ENCODE measurements around the gene PCK1. TPM values are rescaled to one million over a fixed set of nuclear protein-coding genes. Genes with fewer than 3 reads are reported as not detected.

Gene PCK1
- total and polyA plus RNA-seq, 2 of the 13 experiments (the other 11 are each of a cell fraction or from before 2014, with no cell fraction given) = 6.5 to 12.6 TPM

DNA sequence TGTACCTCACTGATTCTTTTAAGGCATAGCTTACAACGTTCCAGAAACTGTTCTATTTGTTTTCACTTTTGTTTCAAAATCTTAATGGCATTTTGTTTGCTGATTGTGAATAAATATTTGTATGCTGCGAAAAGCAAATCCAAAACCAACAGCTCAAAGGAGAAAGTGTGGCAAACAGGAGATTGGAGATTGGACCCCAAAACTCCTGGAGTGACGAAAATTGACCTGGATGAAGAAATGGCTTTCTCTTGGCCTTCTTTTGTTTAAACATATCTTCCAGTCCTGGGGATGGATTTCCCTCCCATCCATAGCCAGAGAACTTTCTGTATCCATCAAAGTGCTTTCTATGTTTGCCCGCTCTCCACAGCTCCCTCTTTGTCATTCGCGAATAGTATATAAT lies 33.2 kb upstream of the PCK1 start (continued):
- TF ChIP-seq FOXK1 (CRISPR knock-in tag; IDR thresholded peaks at IDR 0.05; ENCODE audit: borderline replicate concordance, low read depth) (peak; percentile 59; the same call in 1 of the 2 replicates), ZKSCAN1 (IDR thresholded peaks at IDR 0.05; ENCODE audit: low read length) (no peak), MIXL1 (CRISPR knock-in tag; IDR thresholded peaks at IDR 0.05) (peak; percentile 47; the same call in 1 of the 2 replicates), PITX1 (CRISPR knock-in tag; IDR thresholded peaks at IDR 0.05) (peak; percentile 66; the same call in 1 of the 2 replicates), KDM6A (CRISPR knock-in tag; IDR thresholded peaks at IDR 0.05; ENCODE audit: low read depth) (peak; percentile 57; the same call in 1 of the 2 replicates), KDM5A (IDR thresholded peaks at IDR 0.05; ENCODE audit: borderline replicate concordance, low read length) (no peak), BCL6 (CRISPR knock-in tag; IDR thresholded peaks at IDR 0.05) (peak; percentile 78), HDAC1 (CRISPR knock-in tag; IDR thresholded peaks at IDR 0.05) (no peak), ZBTB1 (CRISPR knock-in tag; IDR thresholded peaks at IDR 0.05; ENCODE audit: borderline replicate concordance) (no peak), ZNF33A (CRISPR knock-in tag; IDR thresholded peaks at IDR 0.05; ENCODE audit: borderline replicate concordance) (no peak), ZNF747 (CRISPR knock-in tag; IDR thresholded peaks at IDR 0.05; ENCODE audit: borderline replicate concordance) (no peak), HHEX (CRISPR knock-in tag; IDR thresholded peaks at IDR 0.05) (peak; percentile 73), NR2C2 (CRISPR knock-in tag; IDR thresholded peaks at IDR 0.05; ENCODE audit: borderline replicate concordance) (peak; percentile 51; the same call in 1 of the 2 replicates), MZF1 (CRISPR knock-in tag; IDR thresholded peaks at IDR 0.05; ENCODE audit: borderline replicate concordance) (no peak), PLRG1 (conservative IDR thresholded peaks at IDR 0.05) (no peak)
- TF ChIP-seq, protein P1, sequence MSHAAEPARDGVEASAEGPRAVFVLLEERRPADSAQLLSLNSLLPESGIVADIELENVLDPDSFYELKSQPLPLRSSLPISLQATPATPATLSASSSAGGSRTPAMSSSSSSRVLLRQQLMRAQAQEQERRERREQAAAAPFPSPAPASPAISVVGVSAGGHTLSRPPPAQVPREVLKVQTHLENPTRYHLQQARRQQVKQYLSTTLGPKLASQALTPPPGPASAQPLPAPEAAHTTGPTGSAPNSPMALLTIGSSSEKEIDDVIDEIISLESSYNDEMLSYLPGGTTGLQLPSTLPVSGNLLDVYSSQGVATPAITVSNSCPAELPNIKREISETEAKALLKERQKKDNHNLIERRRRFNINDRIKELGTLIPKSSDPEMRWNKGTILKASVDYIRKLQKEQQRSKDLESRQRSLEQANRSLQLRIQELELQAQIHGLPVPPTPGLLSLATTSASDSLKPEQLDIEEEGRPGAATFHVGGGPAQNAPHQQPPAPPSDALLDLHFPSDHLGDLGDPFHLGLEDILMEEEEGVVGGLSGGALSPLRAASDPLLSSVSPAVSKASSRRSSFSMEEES (CRISPR knock-in tag; IDR thresholded peaks at IDR 0.05) = no peak
- TF ChIP-seq, protein P2, sequence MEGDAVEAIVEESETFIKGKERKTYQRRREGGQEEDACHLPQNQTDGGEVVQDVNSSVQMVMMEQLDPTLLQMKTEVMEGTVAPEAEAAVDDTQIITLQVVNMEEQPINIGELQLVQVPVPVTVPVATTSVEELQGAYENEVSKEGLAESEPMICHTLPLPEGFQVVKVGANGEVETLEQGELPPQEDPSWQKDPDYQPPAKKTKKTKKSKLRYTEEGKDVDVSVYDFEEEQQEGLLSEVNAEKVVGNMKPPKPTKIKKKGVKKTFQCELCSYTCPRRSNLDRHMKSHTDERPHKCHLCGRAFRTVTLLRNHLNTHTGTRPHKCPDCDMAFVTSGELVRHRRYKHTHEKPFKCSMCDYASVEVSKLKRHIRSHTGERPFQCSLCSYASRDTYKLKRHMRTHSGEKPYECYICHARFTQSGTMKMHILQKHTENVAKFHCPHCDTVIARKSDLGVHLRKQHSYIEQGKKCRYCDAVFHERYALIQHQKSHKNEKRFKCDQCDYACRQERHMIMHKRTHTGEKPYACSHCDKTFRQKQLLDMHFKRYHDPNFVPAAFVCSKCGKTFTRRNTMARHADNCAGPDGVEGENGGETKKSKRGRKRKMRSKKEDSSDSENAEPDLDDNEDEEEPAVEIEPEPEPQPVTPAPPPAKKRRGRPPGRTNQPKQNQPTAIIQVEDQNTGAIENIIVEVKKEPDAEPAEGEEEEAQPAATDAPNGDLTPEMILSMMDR (CRISPR knock-in tag; IDR thresholded peaks at IDR 0.05) = no peak
- TF ChIP-seq, protein P3, sequence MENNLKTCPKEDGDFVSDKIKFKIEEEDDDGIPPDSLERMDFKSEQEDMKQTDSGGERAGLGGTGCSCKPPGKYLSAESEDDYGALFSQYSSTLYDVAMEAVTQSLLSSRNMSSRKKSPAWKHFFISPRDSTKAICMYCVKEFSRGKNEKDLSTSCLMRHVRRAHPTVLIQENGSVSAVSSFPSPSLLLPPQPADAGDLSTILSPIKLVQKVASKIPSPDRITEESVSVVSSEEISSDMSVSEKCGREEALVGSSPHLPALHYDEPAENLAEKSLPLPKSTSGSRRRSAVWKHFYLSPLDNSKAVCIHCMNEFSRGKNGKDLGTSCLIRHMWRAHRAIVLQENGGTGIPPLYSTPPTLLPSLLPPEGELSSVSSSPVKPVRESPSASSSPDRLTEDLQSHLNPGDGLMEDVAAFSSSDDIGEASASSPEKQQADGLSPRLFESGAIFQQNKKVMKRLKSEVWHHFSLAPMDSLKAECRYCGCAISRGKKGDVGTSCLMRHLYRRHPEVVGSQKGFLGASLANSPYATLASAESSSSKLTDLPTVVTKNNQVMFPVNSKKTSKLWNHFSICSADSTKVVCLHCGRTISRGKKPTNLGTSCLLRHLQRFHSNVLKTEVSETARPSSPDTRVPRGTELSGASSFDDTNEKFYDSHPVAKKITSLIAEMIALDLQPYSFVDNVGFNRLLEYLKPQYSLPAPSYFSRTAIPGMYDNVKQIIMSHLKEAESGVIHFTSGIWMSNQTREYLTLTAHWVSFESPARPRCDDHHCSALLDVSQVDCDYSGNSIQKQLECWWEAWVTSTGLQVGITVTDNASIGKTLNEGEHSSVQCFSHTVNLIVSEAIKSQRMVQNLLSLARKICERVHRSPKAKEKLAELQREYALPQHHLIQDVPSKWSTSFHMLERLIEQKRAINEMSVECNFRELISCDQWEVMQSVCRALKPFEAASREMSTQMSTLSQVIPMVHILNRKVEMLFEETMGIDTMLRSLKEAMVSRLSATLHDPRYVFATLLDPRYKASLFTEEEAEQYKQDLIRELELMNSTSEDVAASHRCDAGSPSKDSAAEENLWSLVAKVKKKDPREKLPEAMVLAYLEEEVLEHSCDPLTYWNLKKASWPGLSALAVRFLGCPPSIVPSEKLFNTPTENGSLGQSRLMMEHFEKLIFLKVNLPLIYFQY (CRISPR knock-in tag; IDR thresholded peaks at IDR 0.05; ENCODE audit: borderline replicate concordance) = peak; percentile 25; the same call in 1 of the 2 replicates
- TF ChIP-seq, protein P4, sequence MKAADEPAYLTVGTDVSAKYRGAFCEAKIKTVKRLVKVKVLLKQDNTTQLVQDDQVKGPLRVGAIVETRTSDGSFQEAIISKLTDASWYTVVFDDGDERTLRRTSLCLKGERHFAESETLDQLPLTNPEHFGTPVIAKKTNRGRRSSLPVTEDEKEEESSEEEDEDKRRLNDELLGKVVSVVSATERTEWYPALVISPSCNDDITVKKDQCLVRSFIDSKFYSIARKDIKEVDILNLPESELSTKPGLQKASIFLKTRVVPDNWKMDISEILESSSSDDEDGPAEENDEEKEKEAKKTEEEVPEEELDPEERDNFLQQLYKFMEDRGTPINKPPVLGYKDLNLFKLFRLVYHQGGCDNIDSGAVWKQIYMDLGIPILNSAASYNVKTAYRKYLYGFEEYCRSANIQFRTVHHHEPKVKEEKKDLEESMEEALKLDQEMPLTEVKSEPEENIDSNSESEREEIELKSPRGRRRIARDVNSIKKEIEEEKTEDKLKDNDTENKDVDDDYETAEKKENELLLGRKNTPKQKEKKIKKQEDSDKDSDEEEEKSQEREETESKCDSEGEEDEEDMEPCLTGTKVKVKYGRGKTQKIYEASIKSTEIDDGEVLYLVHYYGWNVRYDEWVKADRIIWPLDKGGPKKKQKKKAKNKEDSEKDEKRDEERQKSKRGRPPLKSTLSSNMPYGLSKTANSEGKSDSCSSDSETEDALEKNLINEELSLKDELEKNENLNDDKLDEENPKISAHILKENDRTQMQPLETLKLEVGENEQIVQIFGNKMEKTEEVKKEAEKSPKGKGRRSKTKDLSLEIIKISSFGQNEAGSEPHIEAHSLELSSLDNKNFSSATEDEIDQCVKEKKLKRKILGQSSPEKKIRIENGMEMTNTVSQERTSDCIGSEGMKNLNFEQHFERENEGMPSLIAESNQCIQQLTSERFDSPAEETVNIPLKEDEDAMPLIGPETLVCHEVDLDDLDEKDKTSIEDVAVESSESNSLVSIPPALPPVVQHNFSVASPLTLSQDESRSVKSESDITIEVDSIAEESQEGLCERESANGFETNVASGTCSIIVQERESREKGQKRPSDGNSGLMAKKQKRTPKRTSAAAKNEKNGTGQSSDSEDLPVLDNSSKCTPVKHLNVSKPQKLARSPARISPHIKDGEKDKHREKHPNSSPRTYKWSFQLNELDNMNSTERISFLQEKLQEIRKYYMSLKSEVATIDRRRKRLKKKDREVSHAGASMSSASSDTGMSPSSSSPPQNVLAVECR (CRISPR knock-in tag; IDR thresholded peaks at IDR 0.05; ENCODE audit: borderline replicate concordance) = peak; percentile 50; the same call in 1 of the 2 replicates
